Activated CD8-positive, alpha-beta memory T cell treated with anti-CD3 and anti-CD28 coated beads for 36 hours (primary cell): ENCODE measurements around the gene AP3S1. TPM values are rescaled to one million over a fixed set of nuclear protein-coding genes. Genes with fewer than 3 reads are reported as not detected.
"Not testable (repeated sequence)": the region's sequence is repeated elsewhere in the genome, so short reads cannot be mapped to it uniquely, and the experiment has no call there.

Experiments
- CTCF ChIA-PET: fragments of 350-600 bp; sonication (Branson Sonifier 250); formaldehyde crosslinking; loops from one replicate; lab custom pipeline; 2021; ENCODE audit warnings: antibody characterized with exemption; lab: Charles Lee
- POLR2A ChIA-PET: fragments of 350-600 bp; sonication (Branson Sonifier 250); formaldehyde crosslinking; loops from one replicate; lab custom pipeline; 2021; ENCODE audit warnings: antibody characterized with exemption; lab: Charles Lee
- total RNA-seq, 2 experiments: library from RNA; stranded (reverse); gene quantifications; one replicate each; pipeline ENCODE4 v1.2.3, GENCODE V29; 2021

AP3S1 gene
- total RNA-seq, 2 experiments from 2014 or later, result 75.6 to 80.7 TPM

DNA sequence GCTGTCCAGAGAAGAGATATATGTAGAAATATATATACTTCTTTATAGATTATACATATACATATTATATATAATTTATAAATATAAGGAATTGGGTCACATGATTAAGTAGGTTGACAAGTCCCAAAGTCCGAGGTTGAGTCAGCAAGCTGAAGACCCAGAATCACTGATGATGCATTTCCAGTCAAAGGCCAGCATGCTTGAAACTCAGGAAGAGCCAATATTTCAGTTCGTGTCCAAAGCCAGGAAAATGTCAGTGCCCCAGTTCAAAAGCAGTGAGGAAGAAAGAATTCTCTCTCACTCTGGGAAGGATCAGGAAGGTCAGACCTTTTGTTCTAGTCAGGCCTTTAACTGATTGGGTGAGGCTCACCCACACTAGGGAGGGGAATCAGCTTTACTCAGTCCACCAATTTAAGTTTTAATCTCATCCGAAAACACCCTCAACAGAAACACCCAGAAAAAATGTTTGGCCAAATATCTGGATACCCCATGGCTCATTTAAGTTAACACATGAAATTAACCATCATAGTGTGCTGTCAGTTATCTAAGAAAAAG lies 78.5 kb downstream of the AP3S1 start:
- ChIA-PET CTCF (no interaction called here), POLR2A (no interaction called here)

DNA sequence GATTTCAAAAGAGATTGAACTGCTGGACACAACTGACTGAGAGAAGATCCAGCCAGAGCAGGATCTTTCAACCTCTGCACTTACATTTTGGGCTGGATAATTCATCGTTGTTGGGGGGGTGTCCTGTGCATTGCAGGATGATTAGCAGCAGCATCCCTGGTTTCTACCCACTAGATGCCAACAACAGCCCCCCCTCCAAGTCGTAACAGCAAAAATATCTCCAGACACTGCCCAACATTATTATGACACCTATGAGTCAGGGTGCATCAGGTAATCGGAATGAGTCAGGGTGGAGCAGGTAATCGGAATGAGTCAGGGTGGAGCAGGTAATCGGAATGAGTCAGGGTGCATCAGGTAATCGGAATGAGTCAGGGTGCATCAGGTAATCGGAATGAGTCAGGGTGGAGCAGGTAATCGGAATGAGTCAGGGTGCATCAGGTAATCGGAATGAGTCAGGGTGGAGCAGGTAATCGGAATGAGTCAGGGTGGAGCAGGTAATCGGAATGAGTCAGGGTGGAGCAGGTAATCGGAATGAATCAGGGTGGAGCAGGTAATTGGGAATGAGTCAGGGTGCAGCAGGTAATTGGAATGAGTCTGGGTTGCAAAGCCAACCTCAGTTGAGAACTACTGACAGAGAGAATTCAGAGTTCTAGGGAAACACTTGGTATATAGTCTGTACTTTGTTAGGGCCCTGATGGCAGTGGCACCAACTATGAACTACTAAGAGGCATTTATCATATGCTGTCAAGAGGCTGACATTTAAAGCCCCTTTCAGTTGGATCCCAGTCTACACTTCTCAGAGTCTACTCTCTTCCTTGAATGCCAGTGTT lies 87.1 kb downstream of the AP3S1 start:
- CTCF ChIA-PET, POLR2A ChIA-PET: not testable (repeated sequence)

DNA sequence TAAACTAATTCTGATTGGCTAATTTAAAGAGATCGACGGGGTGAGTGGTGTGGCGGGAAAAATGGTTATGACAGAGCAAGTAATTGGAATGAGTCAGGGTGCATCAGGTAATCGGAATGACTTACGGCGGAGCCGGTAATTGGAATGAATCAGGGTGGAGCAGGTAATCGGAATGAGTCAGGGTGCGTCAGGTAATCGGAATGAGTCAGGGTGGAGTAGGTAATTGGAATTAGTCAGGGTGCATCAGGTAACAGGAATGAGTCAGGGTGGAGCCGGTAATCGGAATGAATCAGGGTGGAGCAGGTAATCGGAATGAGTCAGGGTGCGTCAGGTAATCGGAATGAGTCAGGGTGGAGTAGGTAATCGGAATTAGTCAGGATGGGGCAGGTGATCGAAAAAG lies 88.4 kb downstream of the AP3S1 start:
- CTCF ChIA-PET, POLR2A ChIA-PET: not testable (repeated sequence)

DNA sequence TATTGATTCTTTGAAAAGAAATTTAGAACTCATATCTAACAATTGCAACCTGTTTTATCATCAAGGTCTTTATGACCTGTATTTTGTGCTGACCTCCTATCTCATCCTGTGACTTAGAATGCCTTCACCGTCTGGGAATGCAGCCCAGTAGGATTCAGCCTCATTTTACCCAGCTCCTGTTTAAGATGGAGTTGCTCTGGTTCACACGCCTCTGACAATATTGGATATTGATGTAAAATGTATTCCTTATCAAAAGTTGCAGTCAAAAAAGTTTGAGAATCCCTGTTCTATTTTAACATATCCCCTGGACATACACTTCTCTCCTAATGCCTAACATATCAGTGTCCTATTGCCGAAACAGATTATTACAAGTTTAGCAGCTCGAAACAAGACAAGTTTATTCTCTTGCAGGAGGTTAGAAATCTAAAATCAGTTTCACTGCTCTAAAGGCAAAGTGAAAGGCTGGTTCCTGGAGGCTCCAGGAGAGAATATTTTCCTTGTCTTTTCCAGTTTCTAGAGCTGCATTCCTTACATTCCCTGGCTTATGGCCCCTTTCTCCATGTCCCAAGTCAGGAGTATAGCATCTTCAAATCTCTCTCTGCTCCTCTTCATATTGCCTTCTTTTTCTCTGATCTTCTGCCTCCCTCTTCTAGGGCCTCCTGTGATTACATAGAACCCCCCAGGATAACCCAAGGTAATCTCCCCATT lies 89.0 kb downstream of the AP3S1 start:
- CTCF ChIA-PET, result no interaction called here
- POLR2A ChIA-PET, result no interaction called here

DNA sequence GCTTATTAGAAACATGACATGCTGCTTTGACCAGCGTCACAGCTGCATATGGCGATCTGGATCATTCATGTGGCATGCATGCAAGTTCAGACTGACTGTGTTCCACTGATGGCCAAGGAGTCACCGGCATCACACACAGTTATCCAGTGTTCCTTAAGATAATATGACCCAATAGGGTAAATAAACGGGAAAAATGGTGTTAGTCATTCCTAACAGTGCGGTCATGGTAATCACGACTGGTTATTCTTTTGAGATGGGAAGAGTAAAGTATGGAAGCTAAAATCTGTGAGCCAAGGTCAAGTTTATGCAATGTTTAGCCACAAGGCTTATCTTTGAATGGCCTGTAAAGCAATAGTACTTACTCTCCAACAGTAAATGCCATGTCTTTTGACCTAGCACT lies 91.3 kb downstream of the AP3S1 start:
- POLR2A ChIA-PET, result no interaction called here
- CTCF ChIA-PET, result no interaction called here

DNA sequence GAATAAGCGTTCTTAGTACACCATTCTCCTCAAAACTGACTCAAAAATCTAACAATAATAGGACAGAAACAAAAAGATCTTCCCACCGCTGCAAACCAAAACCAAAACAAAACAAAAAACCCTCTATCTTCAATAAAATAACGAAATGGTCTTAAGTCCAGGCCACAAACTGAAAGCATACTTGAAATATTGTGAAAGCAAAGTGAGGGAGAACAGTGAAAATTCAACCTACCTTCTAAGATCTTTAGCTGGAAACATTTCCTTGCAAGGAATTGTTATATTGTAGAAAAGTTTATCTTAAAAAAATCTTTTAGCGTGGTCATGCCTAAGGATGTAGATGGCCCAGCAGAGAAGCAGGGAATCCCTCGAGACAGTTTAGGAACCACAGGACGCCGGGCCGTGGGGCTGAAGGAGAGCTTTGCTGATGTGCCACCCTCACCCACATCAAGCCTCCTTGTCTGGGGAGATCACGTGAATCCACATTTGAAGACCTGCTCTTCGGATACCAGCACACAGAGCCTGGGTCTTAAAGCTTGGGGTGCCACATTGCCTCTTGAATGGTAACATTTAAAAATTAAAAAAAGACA lies 92.7 kb downstream of the AP3S1 start:
- ChIA-PET POLR2A (no interaction called here), CTCF (interaction anchor here (0.7 kb wide), 1 partner anchor 299 kb away, joined by 3 read pairs; no protein-coding TSS in a partner anchor)

DNA sequence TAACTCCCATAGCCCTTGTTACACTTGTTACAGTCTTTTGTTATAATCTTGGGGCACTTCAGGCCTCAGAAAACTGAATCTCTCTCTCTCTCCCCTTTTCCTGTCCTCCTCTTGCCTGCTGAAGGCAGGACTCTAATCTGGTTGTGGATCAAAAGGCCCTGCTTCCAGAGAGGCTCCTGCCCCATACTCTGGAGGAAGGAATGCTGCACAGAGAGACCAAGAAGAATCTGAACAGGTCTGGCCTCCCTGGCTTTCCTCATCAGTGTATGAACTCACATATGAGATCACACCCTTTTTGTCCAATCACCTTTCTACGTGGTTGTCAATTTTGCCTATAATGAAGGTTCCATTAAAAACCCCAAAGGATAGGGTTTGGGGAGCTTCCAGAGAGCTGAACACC lies 94.3 kb downstream of the AP3S1 start:
- CTCF ChIA-PET, result no interaction called here

DNA sequence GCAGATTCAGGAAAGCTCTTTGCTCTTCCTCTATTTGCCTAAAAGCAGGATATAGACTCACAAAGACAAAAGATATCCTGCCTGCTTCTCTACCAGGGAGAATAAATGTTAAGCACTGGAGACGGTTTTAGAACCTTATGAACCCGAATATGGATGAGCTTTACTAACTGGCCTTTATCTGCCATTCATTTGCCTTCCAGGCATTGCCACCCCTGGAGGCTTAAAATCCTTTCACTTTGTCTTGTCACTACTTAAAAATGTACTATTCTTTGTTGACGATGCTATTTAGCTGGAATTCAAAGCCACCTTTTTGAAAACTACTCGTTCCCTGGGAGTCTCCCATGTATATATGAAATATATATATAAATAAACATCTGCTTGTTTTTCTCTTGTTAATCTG lies 97.3 kb downstream of the AP3S1 start:
- POLR2A ChIA-PET, result no interaction called here
- CTCF ChIA-PET, result no interaction called here

More for the DNA sequence above, 94.3 kb downstream of the AP3S1 start:
- POLR2A ChIA-PET, result no interaction called here

DNA sequence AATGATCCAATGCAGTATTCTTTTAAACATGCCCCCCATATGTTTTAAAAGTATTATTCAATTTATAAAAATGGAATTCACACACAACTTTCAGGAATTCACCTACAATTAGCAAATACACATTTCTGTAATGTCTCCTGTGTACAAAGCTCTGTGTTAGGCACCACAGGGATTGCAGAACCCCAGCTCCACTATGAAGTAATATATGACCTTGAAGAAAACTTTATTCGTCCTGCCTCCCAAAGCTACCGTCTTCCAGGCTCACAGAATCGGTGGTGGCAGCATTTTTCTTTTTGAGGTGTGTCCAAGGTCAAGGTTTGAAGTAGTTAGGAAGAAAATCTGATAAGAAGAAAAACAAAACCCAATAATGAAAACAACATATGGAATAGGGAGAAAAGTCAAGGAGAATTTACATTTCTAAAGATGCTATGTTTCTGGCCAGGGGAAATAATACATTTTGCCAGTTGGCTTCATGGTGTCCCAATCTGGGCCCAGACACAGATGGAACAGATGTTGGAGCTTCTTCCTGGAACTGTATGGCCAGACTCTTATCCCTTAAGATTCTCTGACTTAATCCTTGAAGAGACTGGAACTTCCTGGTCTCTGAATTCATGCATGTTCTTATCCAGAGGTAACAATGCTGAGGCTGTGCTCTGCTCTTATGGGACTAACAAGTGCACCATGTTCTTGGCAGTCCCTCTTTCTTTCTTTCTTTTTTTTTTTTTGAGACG lies 98.5 kb downstream of the AP3S1 start:
- POLR2A ChIA-PET, result no interaction called here
- CTCF ChIA-PET, result no interaction called here

DNA sequence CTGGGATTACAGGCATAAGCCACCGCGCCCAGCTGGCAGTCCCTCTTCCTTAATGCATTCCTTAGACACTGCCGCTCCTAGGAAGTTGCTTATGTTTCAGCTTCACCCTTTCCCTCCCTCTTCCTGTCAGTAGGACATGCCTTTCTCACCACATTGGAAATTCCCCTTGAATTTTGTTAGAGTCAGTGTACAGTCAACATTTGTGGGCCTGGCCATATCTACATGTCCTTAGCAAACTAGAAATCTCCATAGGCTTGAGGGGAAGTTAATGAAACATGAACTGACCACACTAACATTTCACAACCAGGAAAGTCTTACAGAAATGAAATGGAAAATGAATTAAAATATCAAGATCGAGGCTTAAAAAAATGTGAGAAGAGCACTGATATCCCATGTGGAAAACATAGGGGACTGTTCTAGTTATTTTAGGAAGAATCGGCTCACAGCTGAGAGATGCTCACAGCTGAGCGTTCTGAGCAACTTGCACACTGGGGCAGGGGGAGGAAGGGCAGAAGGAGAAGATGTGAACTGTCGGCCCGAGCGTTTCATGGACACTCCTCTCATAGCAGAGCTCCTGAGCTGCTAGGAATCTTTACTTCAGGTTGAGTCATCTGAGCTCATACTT lies 99.4 kb downstream of the AP3S1 start:
- ChIA-PET POLR2A (no interaction called here), CTCF (no interaction called here)

DNA sequence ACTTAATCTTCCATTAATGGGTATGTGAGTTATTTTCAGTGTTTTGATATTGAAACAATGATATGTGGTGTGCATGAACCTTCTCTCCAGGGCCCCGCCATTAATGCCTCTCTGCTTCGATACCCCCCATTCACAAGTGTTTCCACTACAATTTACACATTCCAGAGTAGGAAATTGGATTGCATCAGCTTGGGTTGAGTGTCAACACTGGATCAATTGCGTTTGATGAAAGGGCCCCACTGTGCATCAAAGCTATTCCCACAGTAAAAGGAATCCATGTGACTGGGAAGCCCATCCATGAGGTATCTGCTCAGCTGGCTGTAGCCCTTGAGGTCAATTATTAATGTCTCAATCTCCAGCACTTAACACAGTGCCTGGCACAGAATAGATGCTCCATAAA lies 102.8 kb downstream of the AP3S1 start:
- ChIA-PET CTCF (no interaction called here), POLR2A (no interaction called here)

DNA sequence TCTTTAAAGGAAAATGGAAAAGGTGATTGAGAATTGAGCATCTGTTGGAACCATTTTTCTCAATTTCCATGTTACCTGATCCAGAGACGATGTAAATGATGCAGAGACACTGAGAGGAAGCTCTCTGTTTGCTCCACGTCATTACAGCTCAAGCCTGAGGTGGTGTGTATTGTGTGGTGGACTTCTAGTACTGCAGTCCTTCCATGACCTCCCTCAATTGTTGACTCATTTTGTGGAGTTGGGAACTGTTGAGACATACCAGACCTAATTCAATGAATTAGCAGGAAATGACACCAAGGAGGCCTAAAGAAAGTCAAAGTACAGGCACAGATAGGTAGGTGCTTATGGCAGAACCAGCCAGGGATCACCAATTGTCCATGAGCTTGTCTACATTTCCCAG lies 104.9 kb downstream of the AP3S1 start:
- ChIA-PET POLR2A (no interaction called here), CTCF (no interaction called here)

DNA sequence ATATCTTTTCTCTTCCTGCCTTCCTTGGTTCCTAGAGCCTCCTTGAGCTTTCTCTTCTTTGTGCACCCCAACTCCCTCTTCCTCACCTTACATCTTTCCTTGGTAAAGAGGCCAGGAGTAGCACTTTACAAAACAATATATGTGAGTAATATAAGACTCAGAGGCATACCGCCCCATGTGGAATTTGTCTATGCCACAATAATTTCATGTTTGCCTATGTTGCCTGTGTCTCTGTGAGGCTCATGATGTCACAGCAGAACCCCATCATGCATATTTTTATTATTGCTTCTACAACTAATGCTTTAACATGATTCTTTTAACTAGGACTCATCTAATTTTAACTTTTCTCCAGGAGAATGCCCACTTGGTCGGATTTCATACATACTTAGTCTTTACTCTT lies 105.5 kb downstream of the AP3S1 start:
- POLR2A ChIA-PET, result no interaction called here

DNA sequence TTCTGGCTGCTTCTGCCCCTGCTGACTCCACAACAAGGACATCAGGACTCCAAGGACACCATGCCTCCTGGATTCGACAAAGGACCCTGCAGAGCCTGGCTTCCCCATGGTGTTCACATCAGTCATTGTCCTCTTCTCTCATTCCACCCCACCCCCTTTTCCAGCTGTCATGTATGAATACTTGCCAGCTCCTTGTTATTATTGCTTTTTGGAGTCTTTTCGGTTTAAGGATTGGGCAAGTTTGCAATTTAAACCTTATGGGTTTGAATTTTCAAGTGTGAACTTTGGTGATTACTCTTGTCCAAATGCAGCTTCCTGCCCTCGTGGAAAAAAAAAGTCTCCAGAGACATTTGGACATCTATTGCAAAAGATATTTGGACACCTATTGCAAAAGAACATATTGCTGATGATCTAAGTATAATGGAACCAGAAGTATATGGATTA lies 106.4 kb downstream of the AP3S1 start:
- ChIA-PET POLR2A (no interaction called here), CTCF (no interaction called here)

More for the DNA sequence above, 105.5 kb downstream of the AP3S1 start:
- CTCF ChIA-PET, result no interaction called here

DNA sequence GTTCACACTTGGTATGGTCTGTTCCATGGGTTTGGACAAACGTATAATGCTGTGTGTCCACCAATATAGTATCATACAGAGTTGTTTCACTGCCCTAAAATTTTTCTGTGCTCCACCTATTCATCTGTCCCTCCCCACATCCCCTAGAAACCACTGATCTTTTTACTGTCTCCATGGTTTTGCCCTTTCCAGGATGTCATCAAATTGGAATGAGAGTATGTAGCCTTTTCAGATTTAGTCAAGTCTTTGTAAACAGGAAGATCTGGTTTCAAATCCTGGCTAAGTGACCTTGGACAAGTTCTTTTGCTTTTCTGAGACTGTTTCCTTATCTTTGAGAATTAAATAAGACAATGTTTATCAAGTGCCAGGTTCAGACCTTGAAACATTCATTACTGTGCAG lies 107.4 kb downstream of the AP3S1 start:
- POLR2A ChIA-PET, result no interaction called here
- CTCF ChIA-PET, result no interaction called here

DNA sequence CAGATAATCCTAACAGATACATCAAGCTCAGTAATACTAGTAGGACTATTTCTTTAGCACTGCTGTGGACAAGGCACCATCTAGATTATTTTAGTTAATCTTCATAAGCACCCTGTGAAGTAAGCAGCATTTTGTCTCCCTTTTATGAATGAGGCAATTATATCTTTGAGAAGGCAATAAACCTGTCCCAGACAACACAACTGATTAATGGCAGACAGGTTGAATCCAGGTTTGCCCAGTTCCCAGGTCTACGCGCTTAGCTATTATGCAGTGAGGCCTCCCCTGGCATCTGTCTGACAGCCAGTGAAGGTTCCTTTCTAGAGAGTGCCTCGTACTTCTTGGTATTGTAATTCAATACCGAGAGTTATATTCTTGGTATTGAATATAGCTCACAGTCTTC lies 110.9 kb downstream of the AP3S1 start:
- CTCF ChIA-PET, result no interaction called here

DNA sequence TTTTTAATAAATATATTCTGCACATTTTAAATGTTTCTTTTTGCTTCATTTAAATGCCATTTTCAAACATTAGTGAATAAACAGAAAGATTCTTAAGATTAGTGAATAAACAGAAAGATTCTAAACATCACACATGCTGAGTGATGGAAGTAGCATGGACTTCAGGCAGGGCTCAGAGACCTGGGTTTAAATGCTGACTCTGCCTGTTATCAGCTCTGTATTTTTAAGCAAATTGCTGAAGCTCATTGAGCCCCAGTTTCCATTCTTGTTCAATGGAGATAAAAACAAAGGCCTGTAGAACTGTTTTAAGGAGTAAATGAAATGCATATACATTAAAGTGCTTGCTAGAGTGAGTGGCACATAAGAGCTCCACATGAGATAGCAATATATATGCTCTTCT lies 112.4 kb downstream of the AP3S1 start:
- CTCF ChIA-PET, result no interaction called here
- POLR2A ChIA-PET, result no interaction called here

More for the DNA sequence above, 110.9 kb downstream of the AP3S1 start:
- POLR2A ChIA-PET, result no interaction called here

DNA sequence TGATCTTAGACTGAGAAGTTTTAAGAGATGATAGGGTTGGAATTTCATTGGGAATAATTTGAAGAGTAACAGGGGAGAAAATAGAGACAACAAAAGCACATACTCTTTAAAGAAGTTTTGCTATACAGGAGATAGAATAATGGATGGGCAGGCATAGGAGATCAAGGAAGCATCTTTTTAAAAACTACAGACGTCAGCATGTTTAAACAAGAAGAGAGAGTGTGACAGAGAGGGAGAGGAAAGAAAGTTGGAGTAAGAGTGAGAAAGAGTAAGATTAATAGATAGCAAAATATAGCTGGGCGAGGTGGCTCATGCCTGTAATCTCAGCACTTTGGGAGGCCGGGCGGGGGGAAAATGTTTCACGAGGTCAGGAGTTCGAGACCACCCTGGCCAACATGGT lies 115.2 kb downstream of the AP3S1 start:
- ChIA-PET CTCF (no interaction called here), POLR2A (no interaction called here)
